Umbilical cord (tissue), 2 donors: ENCODE measurements around the gene CABP2. TPM values are rescaled to one million over a fixed set of nuclear protein-coding genes. Genes with fewer than 3 reads are reported as not detected.
A peak's percentile ranks its signal among the peaks of the same experiment; 100 is the strongest.
"Not testable (repeated sequence)": the region's sequence is repeated elsewhere in the genome, so short reads cannot be mapped to it uniquely, and the experiment has no call there.

Experiments used
- DNase-seq: peaks from one replicate; pipeline ENCODE4 v3.0.0-alpha.2; 2015; ENCODE audit warnings: low spot score
- total RNA-seq: library from RNA; depleted of rRNA; stranded (reverse); fragments of >200 nt; gene quantifications from one replicate; pipeline ENCODE4 v1.2.3, GENCODE V29; 2014; ENCODE audit warnings: low replicate concordance; ENCODE audit not compliant: insufficient read depth

CABP2 gene
- not detected for total RNA-seq

GRCh38 chr11:67522844-67523555 lies at the start of gene CABP2:
Gene CABP2 (minus strand): TSS chr11:67523446. CDS start chr11:67523326, 120 bp downstream.
- no peak for DNase-seq

- DNase-seq, result peak; percentile 50
Observed at GRCh38 chr11:67572747-67573419, 49.6 kb upstream of the CABP2 start.

GRCh38 chr11:67572305-67572704 lies 49.1 kb upstream of the CABP2 start:
- no peak for DNase-seq

GRCh38 chr11:67571443-67571842 lies 48.2 kb upstream of the CABP2 start:
- DNase-seq, result no peak

GRCh38 chr11:67564230-67564629 lies 41.0 kb upstream of the CABP2 start:
- DNase-seq, result no peak

- peak; percentile 90 for DNase-seq
Observed at GRCh38 chr11:67563705-67564114, 40.5 kb upstream of the CABP2 start.

- DNase-seq, result peak; percentile 27
Observed at GRCh38 chr11:67562963-67563704, 39.9 kb upstream of the CABP2 start.

GRCh38 chr11:67561971-67562619 lies 38.8 kb upstream of the CABP2 start:
- DNase-seq, result no peak

GRCh38 chr11:67558084-67558772 lies 35.0 kb upstream of the CABP2 start:
- peak; percentile 80 for DNase-seq

- no peak for DNase-seq
Observed at GRCh38 chr11:67556244-67556643, 33.0 kb upstream of the CABP2 start.

- not testable (repeated sequence) for DNase-seq
Observed at GRCh38 chr11:67551697-67552096, 28.5 kb upstream of the CABP2 start.

GRCh38 chr11:67551127-67551526 lies 27.9 kb upstream of the CABP2 start:
- no peak for DNase-seq

GRCh38 chr11:67548555-67549110 lies 25.4 kb upstream of the CABP2 start:
- no peak for DNase-seq

- not testable (repeated sequence) for DNase-seq
Observed at GRCh38 chr11:67548112-67548511, 24.9 kb upstream of the CABP2 start.

- DNase-seq, result no peak
Observed at GRCh38 chr11:67545280-67545679, 22.0 kb upstream of the CABP2 start.

- DNase-seq, result no peak
Observed at GRCh38 chr11:67544616-67545242, 21.5 kb upstream of the CABP2 start.

- DNase-seq, result no peak
Observed at GRCh38 chr11:67543585-67543984, 20.3 kb upstream of the CABP2 start.

- no peak for DNase-seq
Observed at GRCh38 chr11:67542971-67543370, 19.7 kb upstream of the CABP2 start.

- no peak for DNase-seq
Observed at GRCh38 chr11:67542169-67542568, 18.9 kb upstream of the CABP2 start.

- DNase-seq, result no peak
Observed at GRCh38 chr11:67541198-67541597, 18.0 kb upstream of the CABP2 start.
